Measurements from ENCODE around the gene MGMT.

DNA sequence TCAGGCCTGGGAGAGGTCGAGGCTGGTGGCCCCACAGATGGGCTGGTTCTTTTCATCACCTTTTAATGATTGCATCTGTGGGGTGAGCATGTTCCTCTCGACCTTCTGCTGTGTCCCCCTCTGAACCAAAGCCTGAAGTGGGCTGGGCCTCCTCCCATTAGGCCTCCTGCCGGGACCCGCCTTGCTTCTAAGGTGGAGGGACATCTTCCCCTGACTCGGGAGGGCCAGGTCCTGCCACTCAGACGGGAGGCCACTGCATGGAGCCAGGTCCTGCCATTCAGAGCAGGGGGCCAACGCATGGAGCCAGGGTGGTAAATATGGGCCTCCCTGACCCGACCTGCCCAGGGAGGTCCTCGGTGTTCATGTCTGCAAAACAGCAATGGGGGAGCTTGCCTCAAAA is 308.6 kb downstream of the MGMT start:
- TF ChIP-seq CTCF (conservative IDR thresholded peaks at IDR 0.05; ENCODE audit: low read depth, low read length), result no peak
- TF ChIP-seq MAFK (IDR thresholded peaks at IDR 0.05; ENCODE audit: low read depth, low read length), result no peak
- no peak for TF ChIP-seq POLR2A (IDR thresholded peaks at IDR 0.05; ENCODE audit: low read depth, low read length)
- TF ChIP-seq RAD21 (IDR thresholded peaks at IDR 0.05; ENCODE audit: low read length), result no peak
- TF ChIP-seq, protein P1, sequence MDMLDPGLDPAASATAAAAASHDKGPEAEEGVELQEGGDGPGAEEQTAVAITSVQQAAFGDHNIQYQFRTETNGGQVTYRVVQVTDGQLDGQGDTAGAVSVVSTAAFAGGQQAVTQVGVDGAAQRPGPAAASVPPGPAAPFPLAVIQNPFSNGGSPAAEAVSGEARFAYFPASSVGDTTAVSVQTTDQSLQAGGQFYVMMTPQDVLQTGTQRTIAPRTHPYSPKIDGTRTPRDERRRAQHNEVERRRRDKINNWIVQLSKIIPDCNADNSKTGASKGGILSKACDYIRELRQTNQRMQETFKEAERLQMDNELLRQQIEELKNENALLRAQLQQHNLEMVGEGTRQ (IDR thresholded peaks at IDR 0.05; ENCODE audit: low read depth, low read length), result no peak
- TF ChIP-seq RFX5 (IDR thresholded peaks at IDR 0.05; ENCODE audit: low read depth, low read length), result no peak
- no peak for TF ChIP-seq BHLHE40 (IDR thresholded peaks at IDR 0.05; ENCODE audit: low read depth, low read length)
- TF ChIP-seq CHD1 (IDR thresholded peaks at IDR 0.05; ENCODE audit: low read depth, low read length), result no peak

Measured in IMR-90 (cell line).